Psoas muscle (tissue), 8 donors: ENCODE results near the gene HOXD9. TPM values are rescaled to one million over a fixed set of nuclear protein-coding genes. Genes with fewer than 3 reads are reported as not detected.

Source experiments
- ATAC-seq, 4 donors: fragments of 200-7000 bp; cut with Tn5 transposase; one replicate each; pipeline ENCODE4 v1.9.1; 2020; ENCODE audit warnings: moderate library complexity in 3 of 4, mild to moderate bottlenecking in 2 of 4
- DNase-seq, 2 donors: peaks; one replicate each; pipeline ENCODE4 v3.0.0-alpha.2; 2020
- H3K27ac ChIP-seq: fragments of 200-600 bp; one replicate; pipeline ENCODE4 v1.8.0; 2022
- H3K27me3 ChIP-seq, 3 donors: fragments of 200-600 bp in 1 of 3; one replicate each; pipeline versions ENCODE4 v1.6.1 to v1.8.0; 2013 to 2022; ENCODE audit warnings: low read length in 2 of 3, mild to moderate bottlenecking in 2 of 3, moderate library complexity in 1 of 3; ENCODE audit not compliant: insufficient read depth in 3 of 3
- H3K36me3 ChIP-seq, 2 donors: fragments of 200-600 bp in 1 of 2; one replicate each; pipeline versions ENCODE4 v1.6.1 to v1.8.0; 2013 to 2022; ENCODE audit warnings: low read depth in 1 of 2, mild to moderate bottlenecking in 1 of 2, moderate library complexity in 1 of 2; ENCODE audit not compliant: insufficient read depth in 1 of 2
- H3K4me1 ChIP-seq: fragments of 200-600 bp; one replicate; pipeline ENCODE4 v1.8.0; 2022
- H3K4me3 ChIP-seq: fragments of 200-600 bp; one replicate; pipeline ENCODE4 v1.8.0; 2022; ENCODE audit warnings: mild to moderate bottlenecking
- H3K9me3 ChIP-seq: fragments of 200-600 bp; one replicate; pipeline ENCODE4 v1.8.0; 2022
- WGBS, 3 donors: extraction: QIAGEN DNeasy Blood & Tissue Kit; methylation state at CpG; one replicate each; pipeline versions ENCODE4 v1.1.6 to v1.1.7; 2013; 5-methylcytosine and 5-hydroxymethylcytosine counted together
- intact Hi-C, 2 donors: fragments of 100-400 bp; cut with DNase I; formaldehyde crosslinking; loops; one replicate each; pipeline versions ENCODE4 v1.11.0 to v1.14.2; 2022
- polyA plus RNA-seq, 3 donors: library from polyadenylated mRNA; stranded (reverse); fragments of 200-250 nt; gene quantifications; one replicate each; pipeline ENCODE4 v1.2.3, GENCODE V29; 2013
- total RNA-seq, 4 donors: library from RNA; stranded (reverse); fragmentation: NEBNext Ultra II Directional in 2 of 4; extraction: Animal tissue kit (Norgen Biotek cat#: 25700) in 2 of 4; gene quantifications; one replicate each; pipeline versions ENCODE4 v1.2.1 to v1.2.4, GENCODE V29; 2021 to 2023
- TF ChIP-seq, protein P1 (sequence below): fragments of 200-600 bp; IDR thresholded peaks from one replicate; pipeline ENCODE4 v1.8.0; 2022; ENCODE audit warnings: antibody characterized with exemption
- donor health status: healthy with polysubstance abuse.
- donor health status: DM: no; HTN: no; CAD: no; lungs with moderate emphysema.
- donor health status: Bipolar disorder and iron deficiency.
- donor health status: healthy.
- donor health status: DM: yes; HTN: yes; CAD: no.
- donor health status: DM: no; HTN: no; CAD: no.
- donor health status: DM: no; HTN: no; CAD: no.
- donor health status: DM: yes; HTN: yes; CAD: no.

HOXD9 gene
- total and polyA plus RNA-seq, 7 donors = 0.43 to 4.4 (median 1.7) TPM

DNA sequence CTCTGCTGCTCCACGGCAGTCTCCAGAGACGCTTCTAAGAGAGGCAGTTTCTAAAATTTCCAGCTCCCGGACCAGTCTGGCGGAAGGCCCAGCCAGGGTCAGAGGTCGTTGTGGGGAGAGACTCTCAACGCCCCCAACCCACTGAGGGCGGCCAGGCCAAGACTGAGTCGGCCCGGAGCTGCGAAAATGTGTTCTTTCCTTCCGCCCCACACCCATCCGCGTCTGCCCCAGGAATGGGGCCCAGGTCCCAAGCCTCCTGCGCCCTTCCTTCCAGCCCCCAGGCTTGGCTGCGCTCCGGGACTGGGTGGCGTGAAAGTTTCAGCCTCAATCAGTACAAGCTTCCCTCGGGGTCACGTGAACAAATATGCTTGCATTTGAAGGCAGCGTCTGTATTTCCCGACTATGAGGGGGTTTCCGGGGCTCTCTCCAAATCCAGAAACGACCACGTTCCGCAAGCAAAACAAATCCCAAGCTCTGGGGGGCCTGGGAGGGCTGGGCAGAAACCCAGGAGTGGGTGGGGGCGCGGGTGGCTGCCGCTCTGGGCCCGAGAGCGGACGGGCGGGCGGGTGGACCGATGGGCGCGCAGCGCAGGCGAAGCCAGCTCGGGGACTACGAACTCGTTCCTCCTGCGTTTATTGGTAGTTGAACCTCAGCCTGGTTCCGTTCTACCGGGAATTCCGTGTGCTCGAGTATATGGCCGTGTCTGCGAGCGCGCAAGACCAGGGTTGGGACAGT, 37.9 kb downstream of the HOXD9 start:
- H3K4me3 ChIP-seq = peak overlapping the region; percentile 48
- H3K4me1 ChIP-seq = no peaks in the 10 kb centered on the region
- H3K27me3 ChIP-seq = peaks cover 0 to 8% (median 7%) of the 10 kb centered on the region in 3 donors
- TF ChIP-seq, protein P1, sequence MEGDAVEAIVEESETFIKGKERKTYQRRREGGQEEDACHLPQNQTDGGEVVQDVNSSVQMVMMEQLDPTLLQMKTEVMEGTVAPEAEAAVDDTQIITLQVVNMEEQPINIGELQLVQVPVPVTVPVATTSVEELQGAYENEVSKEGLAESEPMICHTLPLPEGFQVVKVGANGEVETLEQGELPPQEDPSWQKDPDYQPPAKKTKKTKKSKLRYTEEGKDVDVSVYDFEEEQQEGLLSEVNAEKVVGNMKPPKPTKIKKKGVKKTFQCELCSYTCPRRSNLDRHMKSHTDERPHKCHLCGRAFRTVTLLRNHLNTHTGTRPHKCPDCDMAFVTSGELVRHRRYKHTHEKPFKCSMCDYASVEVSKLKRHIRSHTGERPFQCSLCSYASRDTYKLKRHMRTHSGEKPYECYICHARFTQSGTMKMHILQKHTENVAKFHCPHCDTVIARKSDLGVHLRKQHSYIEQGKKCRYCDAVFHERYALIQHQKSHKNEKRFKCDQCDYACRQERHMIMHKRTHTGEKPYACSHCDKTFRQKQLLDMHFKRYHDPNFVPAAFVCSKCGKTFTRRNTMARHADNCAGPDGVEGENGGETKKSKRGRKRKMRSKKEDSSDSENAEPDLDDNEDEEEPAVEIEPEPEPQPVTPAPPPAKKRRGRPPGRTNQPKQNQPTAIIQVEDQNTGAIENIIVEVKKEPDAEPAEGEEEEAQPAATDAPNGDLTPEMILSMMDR = no peak
- 51 to 62% (median 54%) methylated on average over 48 to 50 of the region's 50 CpGs for WGBS, 3 donors
- DNase-seq (no peak), ATAC-seq (peak in 1 of 4 donors; percentile 17)
- H3K9me3 ChIP-seq = no peaks in the 10 kb centered on the region
- H3K27ac ChIP-seq = no peak overlapping the region
- intact Hi-C loops = no loop called here
- peaks cover 0 to 7% of the 10 kb centered on the region in 2 donors for H3K36me3 ChIP-seq

DNA sequence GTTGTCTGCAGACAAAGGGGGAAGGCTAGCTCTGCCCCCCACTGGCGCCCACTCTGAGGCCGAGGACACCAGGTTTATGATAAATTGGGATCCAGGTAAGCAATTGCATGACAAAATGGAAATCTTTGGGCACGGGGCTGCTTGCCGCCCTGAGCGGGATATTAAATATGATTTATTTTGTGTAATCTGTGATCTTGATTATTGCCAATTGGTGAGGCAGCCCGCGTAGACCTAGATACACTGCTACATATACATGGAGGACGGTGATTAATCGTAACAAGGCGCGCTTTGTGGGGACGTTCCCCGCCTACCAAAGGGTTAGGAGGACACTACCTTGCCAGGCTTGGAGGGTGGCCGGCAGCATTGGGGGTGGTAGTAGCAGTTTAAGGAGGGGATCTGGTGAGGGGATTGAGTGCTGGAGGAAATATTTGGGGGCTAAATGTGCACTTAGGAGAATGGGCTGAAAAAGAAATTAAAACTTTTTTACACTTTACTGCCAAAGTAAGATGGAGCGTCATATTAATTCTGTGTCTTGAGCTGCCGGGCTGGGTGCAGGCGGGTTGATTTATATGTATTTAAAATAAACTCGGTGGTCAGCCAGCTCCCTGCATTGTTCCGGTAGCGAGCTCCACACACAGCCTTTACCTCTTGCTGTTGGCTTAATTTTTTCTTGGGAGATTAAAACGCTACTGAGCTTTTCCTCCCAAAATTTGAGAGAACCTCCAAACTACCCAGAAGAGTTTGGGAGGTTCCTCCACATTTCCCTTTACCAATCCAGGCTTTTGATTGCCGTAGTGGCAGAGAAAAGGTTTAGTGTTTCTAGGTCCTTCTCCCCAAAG, 38.7 kb downstream of the HOXD9 start:
- no peaks in the 10 kb centered on the region for H3K36me3 ChIP-seq
- peaks cover 0 to 8% (median 7%) of the 10 kb centered on the region in 3 donors for H3K27me3 ChIP-seq
- intact Hi-C loops = no loop called here
- WGBS, 3 donors = 76 to 83% (median 82%) methylated on average over 22 of the region's 22 CpGs
- no peak for DNase-seq
- H3K27ac ChIP-seq = no peak overlapping the region
- ATAC-seq = no peak
- TF ChIP-seq, protein P1 = no peak
- H3K9me3 ChIP-seq = no peaks in the 10 kb centered on the region
- no peaks in the 10 kb centered on the region for H3K4me1 ChIP-seq
- no peak overlapping the region for H3K4me3 ChIP-seq

DNA sequence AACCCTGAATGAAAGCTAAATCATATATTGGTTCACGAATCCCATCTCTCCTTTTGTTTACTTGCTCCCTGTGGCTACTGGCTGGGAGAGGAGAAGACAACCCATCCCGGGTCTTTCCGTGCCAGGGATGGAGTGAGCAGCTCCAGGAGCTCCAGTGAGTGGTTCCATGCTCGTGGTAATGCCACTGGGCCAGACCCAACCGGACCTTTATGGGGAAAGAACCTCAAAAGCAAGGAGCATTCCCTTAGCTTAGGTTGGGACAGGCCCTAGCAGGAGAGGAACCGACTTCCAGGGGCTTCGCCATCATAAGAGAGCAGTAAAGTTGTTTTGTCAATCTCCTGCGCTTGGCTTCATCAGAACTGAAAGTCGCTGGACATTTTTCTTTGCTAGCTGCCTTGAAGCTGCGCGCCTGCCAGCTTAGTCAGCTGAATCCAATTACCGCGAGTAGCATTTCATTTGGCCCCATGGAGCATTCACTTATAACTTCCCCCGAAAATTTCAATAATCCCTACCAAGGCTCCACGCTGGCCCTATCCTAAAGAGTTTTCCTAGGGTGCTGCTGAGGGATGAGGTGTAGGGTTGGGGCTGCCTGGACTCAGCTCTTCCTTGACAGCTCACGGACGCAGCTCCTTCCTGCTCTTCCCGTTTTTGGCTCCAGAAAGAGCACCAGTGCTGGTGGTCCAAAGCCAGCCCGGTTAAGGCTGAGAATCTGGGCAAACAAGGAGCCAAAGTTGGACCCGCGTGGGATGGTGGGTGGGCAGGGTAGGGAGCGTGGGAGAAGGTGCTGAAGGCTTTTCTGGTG, 39.5 kb downstream of the HOXD9 start:
- TF ChIP-seq, protein P1 = no peak
- intact Hi-C loops = no loop called here
- no peak for DNase-seq
- H3K36me3 ChIP-seq = no peaks in the 10 kb centered on the region
- H3K27ac ChIP-seq = no peak overlapping the region
- H3K4me1 ChIP-seq = no peaks in the 10 kb centered on the region
- peaks cover 0 to 8% (median 7%) of the 10 kb centered on the region in 3 donors for H3K27me3 ChIP-seq
- H3K4me3 ChIP-seq = no peak overlapping the region
- H3K9me3 ChIP-seq = no peaks in the 10 kb centered on the region
- 24 to 34% (median 28%) methylated on average over 22 of the region's 22 CpGs for WGBS, 3 donors
- ATAC-seq = peak in 2 of 4 donors; percentile 21 to 52

DNA sequence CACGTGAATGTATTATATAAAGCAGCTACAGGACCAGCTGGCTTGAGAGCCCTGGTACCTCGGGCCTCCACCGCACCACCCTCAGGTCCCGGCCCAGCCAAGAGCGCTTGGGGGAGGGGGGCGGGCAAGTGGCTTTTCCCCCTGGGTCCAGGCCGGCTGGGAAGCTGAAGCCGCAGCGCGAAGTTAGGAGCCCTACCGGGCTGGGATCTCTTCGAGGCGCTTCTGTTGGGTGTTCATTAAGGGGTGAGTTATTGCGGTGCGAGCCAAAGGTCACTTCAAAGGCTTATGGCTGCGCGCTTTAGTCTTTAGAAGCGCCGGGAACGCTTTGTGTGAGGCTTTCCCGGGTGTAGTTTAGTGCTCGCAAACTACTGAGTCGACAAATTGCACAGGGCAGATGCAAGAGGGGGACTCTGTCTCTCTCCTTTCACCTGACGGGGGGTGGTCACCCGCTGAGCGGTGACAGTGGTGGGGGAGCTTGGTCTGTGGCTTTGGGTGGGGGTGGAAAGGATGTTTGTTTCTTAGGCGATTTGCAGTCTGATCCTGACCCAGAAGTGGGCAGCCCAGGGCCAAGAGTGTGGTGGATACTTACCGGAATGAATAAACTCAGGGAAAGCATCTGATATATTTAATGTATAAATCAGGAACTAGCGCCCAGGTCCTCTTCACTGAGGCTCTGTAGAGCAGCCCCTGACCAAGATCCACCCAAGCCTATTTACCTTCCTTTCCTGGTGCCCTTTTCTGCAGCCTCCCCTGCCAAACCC, 40.6 kb downstream of the HOXD9 start:
- intact Hi-C loops = no loop called here
- no peaks in the 10 kb centered on the region for H3K4me1 ChIP-seq
- TF ChIP-seq, protein P1 = no peak
- 44 to 61% (median 52%) methylated on average over 29 of the region's 29 CpGs for WGBS, 3 donors
- no peaks in the 10 kb centered on the region for H3K9me3 ChIP-seq
- H3K4me3 ChIP-seq = no peak overlapping the region
- H3K27me3 ChIP-seq = peaks cover 0 to 7% (median 4%) of the 10 kb centered on the region in 3 donors
- H3K27ac ChIP-seq = no peak overlapping the region
- ATAC-seq = peak in 1 of 4 donors; percentile 21
- no peak for DNase-seq
- H3K36me3 ChIP-seq = no peaks in the 10 kb centered on the region
